K562 (cell line): ENCODE results near the gene MCU. TPM values are rescaled to one million over a fixed set of nuclear protein-coding genes. Genes with fewer than 3 reads are reported as not detected.

ENCODE experiments used
- ARNT ChIP-seq, 2 experiments: fragments of 450-650 bp; IDR thresholded peaks; 2 replicates each; pipeline ENCODE4 v1.6.1; 2016; ENCODE audit warnings: mild to moderate bottlenecking in 1 of 2
- BCOR ChIP-seq: fragments of 450-650 bp; IDR thresholded peaks from 2 replicates; pipeline ENCODE4 v1.6.1; 2016
- JUN ChIP-seq, 2 experiments: sonication (generic) in 1 of 2; formaldehyde crosslinking in 1 of 2; IDR thresholded peaks; 2 replicates each; pipeline versions ENCODE4 v1.6.1 to v1.8.0; 2012 to 2022; ENCODE audit warnings: borderline replicate concordance in 2 of 2, mild to moderate bottlenecking in 2 of 2, improper control_type of control experiment in 1 of 2, low read depth in 1 of 2, low read length in 1 of 2, missing genetic modification reagents in 1 of 2
- POLR2A ChIP-seq: fragments of 450-650 bp; conservative IDR thresholded peaks from 2 replicates; pipeline ENCODE4 v1.6.1; 2016
- SMARCE1 ChIP-seq: fragments of 450-650 bp; IDR thresholded peaks from 2 replicates; pipeline ENCODE4 v1.7.1; 2016; ENCODE audit warnings: mild to moderate bottlenecking
- TBL1XR1 ChIP-seq, 2 experiments: IDR thresholded peaks; 2 replicates each; pipeline ENCODE4 v1.6.1; 2012; ENCODE audit warnings: improper control_type of control experiment in 2 of 2, low read length in 2 of 2, mild to moderate bottlenecking in 1 of 2
- ZNF780A ChIP-seq: fragments of 250-450 bp; sonication (Bioruptor Pico); IDR thresholded peaks from 2 replicates; pipeline ENCODE4 v1.5.0; 2021; ENCODE audit warnings: mild to moderate bottlenecking
- polyA plus RNA-seq, 8 experiments: library from polyadenylated mRNA; depleted of rRNA in 4 of 8; stranded (reverse) in 5 of 8; unstranded in 3 of 8; fragments of >200 nt; fragmentation: Nextera tagmentation in 2 of 8; fragmentation: Illumina TruSeq in 1 of 8; extraction: Ambion mirVana in 2 of 8; extraction: Trizol in 1 of 8; gene quantifications; 2 replicates each; pipeline versions ENCODE4 v1.2.1 to v1.2.3, GENCODE V29; 2011 to 2014; ENCODE audit warnings: inconsistent platforms in 1 of 8, missing spikeins in 1 of 8
- total RNA-seq, 7 experiments: library from RNA; depleted of rRNA in 6 of 7; stranded (reverse); fragments of >200 nt in 6 of 7; fragmentation: Illumina TruSeq in 2 of 7; extraction: Trizol in 2 of 7; gene quantifications; 2 replicates each; pipeline versions ENCODE4 v1.2.1 to v1.2.3, GENCODE V29; 2011 to 2021; ENCODE audit warnings: low replicate concordance in 1 of 7
- TF ChIP-seq, protein P1 (sequence below): sonication (generic); formaldehyde crosslinking; IDR thresholded peaks from 2 replicates; pipeline ENCODE4 v1.8.0; 2023; ENCODE audit warnings: missing genetic modification reagents, mild to moderate bottlenecking, borderline replicate concordance
- TF ChIP-seq, protein P2 (sequence below): fragments of 450-650 bp; IDR thresholded peaks from 2 replicates; pipeline ENCODE4 v1.6.1; 2016; ENCODE audit warnings: low read depth
- TF ChIP-seq, protein P3 (sequence below), 2 experiments: fragments of 450-650 bp; IDR thresholded peaks; 2 replicates each; pipeline ENCODE4 v1.6.1; 2016
- TF ChIP-seq, protein P4 (sequence below): fragments of 250-450 bp; sonication (Bioruptor Pico); IDR thresholded peaks from 2 replicates; pipeline ENCODE4 v1.8.0; 2021; ENCODE audit warnings: borderline replicate concordance, mild to moderate bottlenecking, moderate library complexity; ENCODE audit not compliant: poor library complexity, severe bottlenecking
- TF ChIP-seq, protein P5 (sequence below): fragments of 250-450 bp; sonication (Bioruptor Pico); IDR thresholded peaks from 2 replicates; pipeline ENCODE4 v1.9.0; 2021; ENCODE audit warnings: mild to moderate bottlenecking

Gene MCU
- total and polyA plus RNA-seq, 9 of the 15 experiments (the other 6 are each of a cell fraction or from before 2014, with no cell fraction given), result 8.2 to 88.8 (median 21.3) TPM

DNA sequence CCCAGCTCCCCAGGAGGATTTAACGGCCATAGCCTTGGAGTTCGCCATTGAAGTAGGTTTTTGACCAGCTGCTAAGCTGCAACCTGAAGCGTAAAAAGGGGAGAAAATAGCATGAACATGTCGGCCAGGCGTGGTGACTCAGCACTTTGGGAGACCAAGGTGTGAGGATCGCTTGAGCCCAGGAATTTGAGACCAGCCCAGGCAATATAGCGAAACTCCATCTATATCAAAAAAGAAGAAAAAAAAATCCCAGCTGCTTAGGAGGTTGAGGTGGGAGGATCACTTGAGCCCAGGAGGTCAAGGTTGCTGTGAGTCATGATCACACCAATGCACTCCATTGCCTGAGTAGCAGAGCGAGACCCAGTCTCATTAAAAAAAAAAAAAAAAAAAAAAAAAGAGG lies 32.2 kb upstream of the MCU start (continued):
- TF ChIP-seq, protein P1, sequence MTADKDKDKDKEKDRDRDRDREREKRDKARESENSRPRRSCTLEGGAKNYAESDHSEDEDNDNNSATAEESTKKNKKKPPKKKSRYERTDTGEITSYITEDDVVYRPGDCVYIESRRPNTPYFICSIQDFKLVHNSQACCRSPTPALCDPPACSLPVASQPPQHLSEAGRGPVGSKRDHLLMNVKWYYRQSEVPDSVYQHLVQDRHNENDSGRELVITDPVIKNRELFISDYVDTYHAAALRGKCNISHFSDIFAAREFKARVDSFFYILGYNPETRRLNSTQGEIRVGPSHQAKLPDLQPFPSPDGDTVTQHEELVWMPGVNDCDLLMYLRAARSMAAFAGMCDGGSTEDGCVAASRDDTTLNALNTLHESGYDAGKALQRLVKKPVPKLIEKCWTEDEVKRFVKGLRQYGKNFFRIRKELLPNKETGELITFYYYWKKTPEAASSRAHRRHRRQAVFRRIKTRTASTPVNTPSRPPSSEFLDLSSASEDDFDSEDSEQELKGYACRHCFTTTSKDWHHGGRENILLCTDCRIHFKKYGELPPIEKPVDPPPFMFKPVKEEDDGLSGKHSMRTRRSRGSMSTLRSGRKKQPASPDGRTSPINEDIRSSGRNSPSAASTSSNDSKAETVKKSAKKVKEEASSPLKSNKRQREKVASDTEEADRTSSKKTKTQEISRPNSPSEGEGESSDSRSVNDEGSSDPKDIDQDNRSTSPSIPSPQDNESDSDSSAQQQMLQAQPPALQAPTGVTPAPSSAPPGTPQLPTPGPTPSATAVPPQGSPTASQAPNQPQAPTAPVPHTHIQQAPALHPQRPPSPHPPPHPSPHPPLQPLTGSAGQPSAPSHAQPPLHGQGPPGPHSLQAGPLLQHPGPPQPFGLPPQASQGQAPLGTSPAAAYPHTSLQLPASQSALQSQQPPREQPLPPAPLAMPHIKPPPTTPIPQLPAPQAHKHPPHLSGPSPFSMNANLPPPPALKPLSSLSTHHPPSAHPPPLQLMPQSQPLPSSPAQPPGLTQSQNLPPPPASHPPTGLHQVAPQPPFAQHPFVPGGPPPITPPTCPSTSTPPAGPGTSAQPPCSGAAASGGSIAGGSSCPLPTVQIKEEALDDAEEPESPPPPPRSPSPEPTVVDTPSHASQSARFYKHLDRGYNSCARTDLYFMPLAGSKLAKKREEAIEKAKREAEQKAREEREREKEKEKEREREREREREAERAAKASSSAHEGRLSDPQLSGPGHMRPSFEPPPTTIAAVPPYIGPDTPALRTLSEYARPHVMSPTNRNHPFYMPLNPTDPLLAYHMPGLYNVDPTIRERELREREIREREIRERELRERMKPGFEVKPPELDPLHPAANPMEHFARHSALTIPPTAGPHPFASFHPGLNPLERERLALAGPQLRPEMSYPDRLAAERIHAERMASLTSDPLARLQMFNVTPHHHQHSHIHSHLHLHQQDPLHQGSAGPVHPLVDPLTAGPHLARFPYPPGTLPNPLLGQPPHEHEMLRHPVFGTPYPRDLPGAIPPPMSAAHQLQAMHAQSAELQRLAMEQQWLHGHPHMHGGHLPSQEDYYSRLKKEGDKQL (CRISPR knock-in tag), result no peak
- TF ChIP-seq, protein P2, sequence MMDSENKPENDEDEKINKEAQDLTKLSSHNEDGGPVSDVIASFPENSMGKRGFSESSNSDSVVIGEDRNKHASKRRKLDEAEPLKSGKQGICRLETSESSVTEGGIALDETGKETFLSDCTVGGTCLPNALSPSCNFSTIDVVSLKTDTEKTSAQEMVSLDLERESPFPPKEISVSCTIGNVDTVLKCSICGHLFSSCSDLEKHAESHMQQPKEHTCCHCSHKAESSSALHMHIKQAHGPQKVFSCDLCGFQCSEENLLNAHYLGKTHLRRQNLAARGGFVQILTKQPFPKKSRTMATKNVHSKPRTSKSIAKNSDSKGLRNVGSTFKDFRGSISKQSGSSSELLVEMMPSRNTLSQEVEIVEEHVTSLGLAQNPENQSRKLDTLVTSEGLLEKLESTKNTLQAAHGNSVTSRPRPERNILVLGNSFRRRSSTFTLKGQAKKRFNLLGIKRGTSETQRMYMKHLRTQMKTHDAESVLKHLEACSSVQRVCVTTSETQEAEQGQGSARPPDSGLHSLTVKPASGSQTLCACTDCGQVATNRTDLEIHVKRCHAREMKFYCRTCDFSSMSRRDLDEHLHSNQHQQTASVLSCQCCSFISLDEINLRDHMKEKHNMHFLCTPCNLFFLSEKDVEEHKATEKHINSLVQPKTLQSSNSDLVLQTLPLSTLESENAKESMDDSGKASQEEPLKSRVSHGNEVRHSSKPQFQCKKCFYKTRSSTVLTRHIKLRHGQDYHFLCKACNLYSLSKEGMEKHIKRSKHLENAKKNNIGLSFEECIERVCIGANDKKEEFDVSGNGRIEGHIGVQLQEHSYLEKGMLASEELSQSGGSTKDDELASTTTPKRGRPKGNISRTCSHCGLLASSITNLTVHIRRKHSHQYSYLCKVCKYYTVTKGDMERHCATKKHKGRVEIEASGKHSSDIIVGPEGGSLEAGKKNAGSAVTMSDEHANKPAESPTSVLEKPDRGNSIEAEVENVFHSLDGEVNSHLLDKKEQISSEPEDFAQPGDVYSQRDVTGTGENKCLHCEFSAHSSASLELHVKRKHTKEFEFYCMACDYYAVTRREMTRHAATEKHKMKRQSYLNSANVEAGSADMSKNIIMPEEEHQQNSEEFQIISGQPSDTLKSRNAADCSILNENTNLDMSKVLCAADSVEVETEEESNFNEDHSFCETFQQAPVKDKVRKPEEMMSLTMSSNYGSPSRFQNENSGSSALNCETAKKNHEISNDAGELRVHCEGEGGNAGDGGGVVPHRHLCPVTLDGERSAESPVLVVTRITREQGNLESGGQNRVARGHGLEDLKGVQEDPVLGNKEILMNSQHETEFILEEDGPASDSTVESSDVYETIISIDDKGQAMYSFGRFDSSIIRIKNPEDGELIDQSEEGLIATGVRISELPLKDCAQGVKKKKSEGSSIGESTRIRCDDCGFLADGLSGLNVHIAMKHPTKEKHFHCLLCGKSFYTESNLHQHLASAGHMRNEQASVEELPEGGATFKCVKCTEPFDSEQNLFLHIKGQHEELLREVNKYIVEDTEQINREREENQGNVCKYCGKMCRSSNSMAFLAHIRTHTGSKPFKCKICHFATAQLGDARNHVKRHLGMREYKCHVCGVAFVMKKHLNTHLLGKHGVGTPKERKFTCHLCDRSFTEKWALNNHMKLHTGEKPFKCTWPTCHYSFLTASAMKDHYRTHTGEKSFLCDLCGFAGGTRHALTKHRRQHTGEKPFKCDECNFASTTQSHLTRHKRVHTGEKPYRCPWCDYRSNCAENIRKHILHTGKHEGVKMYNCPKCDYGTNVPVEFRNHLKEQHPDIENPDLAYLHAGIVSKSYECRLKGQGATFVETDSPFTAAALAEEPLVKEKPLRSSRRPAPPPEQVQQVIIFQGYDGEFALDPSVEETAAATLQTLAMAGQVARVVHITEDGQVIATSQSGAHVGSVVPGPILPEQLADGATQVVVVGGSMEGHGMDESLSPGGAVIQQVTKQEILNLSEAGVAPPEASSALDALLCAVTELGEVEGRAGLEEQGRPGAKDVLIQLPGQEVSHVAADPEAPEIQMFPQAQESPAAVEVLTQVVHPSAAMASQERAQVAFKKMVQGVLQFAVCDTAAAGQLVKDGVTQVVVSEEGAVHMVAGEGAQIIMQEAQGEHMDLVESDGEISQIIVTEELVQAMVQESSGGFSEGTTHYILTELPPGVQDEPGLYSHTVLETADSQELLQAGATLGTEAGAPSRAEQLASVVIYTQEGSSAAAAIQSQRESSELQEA, result no peak
- TF ChIP-seq BCOR, result peak; percentile 28; the same call in 1 of the 2 replicates
- no peak for TF ChIP-seq ZNF780A
- no peak for TF ChIP-seq TBL1XR1 (IDR thresholded peaks at IDR 0.05; ENCODE audit: low read length in 2 of 2)
- TF ChIP-seq POLR2A, result no peak
- TF ChIP-seq, protein P3, sequence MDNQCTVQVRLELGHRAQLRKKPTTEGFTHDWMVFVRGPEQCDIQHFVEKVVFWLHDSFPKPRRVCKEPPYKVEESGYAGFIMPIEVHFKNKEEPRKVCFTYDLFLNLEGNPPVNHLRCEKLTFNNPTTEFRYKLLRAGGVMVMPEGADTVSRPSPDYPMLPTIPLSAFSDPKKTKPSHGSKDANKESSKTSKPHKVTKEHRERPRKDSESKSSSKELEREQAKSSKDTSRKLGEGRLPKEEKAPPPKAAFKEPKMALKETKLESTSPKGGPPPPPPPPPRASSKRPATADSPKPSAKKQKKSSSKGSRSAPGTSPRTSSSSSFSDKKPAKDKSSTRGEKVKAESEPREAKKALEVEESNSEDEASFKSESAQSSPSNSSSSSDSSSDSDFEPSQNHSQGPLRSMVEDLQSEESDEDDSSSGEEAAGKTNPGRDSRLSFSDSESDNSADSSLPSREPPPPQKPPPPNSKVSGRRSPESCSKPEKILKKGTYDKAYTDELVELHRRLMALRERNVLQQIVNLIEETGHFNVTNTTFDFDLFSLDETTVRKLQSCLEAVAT (IDR thresholded peaks at IDR 0.05), result 0 out of 4 replicates have a peak, but pooled peaks of 1 of the 2 experiments have one; percentile 33
- TF ChIP-seq, protein P4, sequence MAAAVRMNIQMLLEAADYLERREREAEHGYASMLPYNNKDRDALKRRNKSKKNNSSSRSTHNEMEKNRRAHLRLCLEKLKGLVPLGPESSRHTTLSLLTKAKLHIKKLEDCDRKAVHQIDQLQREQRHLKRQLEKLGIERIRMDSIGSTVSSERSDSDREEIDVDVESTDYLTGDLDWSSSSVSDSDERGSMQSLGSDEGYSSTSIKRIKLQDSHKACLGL (CRISPR knock-in tag), result no peak
- TF ChIP-seq SMARCE1, result peak; percentile 41; the same call in 1 of the 2 replicates
- peak in 1 of 2 experiments; percentile 57; a peak in 1 of 4 replicates for TF ChIP-seq ARNT (IDR thresholded peaks at IDR 0.05)
- TF ChIP-seq, protein P5, sequence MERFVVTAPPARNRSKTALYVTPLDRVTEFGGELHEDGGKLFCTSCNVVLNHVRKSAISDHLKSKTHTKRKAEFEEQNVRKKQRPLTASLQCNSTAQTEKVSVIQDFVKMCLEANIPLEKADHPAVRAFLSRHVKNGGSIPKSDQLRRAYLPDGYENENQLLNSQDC, result no peak
- peak; percentile 23; the same call in 1 of the 2 replicates for TF ChIP-seq JUN (IDR thresholded peaks at IDR 0.05; ENCODE audit: borderline replicate concordance, low read depth, low read length)
- no peak for TF ChIP-seq JUN (CRISPR knock-in tag; IDR thresholded peaks at IDR 0.05; ENCODE audit: borderline replicate concordance)
